GM21381 (cell line): ENCODE results near the gene MED27.

Experiments
- ATAC-seq: cut with Tn5 transposase; IDR thresholded peaks from one replicate; pipeline ENCODE4 v1.9.1; 2021; ENCODE audit warnings: mild to moderate bottlenecking, moderate library complexity; ENCODE audit not compliant: unreplicated experiment

MED27 gene

DNA sequence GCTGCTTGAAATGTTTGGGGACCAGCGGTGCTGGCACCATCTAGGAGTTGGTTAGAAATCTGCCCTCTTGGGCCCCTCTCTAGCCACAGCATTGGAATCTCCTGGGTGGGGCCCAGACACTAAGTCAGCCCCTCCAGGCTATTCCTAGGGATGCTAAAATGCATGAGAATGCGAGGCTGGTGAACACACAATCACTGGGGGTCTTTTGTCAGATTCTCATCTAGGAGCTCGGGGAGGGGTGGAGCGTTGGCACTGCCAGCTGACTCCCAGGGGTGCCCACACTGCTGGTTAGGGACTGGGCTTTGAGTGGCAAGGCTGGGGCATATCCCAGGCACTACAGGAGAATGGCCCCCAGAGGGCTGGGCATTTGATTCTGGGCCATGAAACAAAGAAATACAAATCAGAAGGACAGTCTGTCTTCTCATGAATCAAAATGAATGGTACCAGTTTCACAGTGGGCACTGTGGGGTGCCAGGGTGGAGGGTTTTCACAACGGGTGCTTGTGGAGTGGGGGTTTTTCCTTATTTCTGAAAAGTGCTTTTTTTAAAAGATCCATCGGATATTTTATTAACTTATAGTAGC lies 212.0 kb downstream of the MED27 start:
- no peak for ATAC-seq

DNA sequence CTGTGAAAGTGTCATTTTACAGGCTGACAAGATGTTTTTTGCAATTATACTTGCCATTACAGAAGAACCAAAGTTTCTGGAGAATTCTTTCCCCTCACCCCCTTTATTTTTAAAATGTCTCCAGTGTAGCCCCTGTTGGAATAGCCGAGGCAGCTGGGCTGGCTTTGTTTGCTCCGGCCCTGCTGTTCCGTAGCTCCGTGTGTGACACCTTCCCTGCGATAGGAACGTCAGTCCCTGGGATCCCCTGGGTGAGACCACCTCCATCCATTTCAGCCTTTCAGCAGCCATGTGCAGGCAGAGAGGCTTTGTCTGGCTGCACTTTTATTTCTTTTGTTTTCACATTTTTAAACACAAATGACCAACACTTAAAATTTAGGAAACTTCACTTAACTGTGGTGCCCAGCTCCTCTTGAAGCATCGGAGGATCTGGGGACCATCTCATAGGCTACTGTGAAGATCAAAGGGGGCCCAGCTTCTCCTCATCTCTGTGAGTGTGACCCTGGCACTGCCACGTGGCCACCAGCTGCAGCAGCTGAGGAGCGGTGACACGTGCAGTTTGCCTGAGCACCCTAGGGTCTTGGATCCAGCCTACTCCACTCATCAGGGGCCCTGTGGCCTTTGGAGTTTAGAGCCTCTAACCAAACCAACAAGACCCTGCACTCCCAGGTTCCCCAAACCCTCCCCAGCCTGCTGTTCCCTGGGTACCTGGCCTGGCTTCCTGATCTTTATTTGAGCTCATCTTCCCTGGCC lies 214.0 kb downstream of the MED27 start:
- ATAC-seq: no peak

DNA sequence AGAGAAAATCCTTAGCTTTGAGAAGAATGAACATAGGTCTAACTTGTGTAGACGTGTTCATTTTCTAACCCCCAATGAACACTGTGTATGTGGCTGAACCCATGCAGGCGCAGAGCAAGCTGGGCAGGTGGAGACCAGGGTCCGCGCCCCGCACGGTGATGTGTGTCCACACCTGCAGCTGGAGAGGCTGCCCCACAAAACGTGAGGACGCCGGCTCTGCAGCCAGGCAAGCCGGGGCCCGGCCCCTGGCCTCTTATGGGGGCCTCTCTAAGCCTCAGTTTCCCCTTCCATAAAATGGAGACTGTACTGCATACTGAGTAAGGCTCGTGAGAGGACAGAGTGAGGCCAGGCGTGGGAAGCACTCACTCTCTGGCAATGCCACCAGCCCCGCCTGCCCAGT lies 215.1 kb downstream of the MED27 start:
- no peak for ATAC-seq

DNA sequence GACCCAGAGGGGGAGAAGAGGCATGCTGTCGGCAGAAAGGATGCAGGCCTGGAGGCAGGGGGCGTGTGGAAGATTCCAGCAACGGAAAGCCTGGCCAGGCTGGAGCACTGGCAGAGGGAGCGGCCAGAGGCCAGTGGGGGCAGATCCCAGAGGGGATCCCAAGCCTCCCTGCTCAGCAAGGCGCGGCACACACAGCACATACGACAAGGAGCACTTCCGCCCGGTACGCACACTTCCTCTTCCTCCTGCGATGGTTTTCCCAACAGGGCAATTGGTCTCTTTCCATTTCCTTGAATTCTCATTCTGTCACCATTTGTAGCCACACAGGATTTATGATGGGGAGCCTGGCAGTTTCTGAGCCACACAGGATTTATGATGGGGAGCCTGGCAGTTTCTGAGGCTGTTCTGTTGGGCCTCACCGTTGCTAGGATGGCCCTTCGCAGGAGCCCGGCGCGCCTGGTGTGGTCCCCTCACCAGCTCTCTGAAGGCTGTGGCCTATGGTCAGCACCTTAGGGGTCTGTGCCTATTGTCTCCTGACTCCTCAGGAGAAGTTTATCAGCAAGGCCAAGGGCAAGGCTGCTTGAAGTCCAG lies 216.3 kb downstream of the MED27 start:
- no peak for ATAC-seq

DNA sequence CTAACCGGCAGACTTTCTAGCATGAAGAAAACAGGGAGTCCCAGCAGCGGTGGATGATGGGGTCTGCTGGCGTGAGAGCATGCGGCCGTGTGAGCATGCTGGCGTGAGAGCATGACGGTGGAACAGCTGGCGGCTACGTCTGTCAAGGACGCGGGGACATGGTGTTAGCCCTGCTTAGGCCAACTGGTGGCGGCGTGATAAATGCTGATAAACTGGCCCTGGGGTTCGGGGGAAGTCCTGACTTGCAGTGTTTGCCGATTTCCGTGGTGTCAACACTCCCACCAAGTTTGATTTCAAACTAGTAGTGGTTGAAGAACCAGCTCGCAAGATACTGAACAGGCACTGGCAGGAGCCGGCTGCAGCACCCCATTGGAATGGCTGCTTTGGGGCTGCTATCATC lies 217.4 kb downstream of the MED27 start:
- no peak for ATAC-seq

DNA sequence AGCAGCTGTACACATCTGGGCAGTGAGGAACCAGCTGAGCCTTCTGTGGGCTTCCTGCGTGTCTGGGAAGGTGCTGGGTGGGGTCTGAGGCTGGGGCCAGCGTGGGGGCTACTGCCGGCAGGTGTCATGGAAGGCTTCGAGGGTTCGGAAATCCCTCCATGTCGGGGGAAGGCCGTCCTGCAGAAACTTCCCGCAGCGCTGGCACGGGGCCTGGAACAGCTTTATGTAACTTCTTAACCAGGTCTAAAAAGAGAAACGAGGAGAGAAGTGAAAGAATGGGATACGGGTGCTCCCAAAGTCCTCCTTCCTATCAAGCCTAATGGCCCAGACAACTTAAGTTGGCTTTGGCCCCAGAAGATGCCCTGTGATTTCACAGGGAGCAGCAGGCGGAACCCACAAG lies 219.2 kb downstream of the MED27 start:
- ATAC-seq: no peak

DNA sequence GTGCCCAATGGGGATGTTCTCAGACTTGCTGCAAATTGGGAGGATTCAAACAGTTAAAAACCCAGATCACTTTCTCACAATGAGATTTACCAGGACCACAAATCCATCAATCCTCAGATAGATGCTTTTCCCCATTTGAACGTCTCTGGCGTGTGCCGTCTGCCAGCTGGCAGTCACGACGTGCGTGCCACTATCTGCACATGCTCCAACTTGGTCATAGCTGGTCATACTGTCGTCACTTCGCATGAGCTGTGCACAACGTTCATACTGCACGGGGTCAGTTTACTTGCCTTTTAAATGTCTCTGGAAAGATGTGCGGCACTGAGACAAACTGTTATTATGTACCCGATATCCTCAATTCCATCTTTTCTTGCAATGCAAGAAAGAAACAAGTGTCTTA lies 221.5 kb downstream of the MED27 start:
- no peak for ATAC-seq

DNA sequence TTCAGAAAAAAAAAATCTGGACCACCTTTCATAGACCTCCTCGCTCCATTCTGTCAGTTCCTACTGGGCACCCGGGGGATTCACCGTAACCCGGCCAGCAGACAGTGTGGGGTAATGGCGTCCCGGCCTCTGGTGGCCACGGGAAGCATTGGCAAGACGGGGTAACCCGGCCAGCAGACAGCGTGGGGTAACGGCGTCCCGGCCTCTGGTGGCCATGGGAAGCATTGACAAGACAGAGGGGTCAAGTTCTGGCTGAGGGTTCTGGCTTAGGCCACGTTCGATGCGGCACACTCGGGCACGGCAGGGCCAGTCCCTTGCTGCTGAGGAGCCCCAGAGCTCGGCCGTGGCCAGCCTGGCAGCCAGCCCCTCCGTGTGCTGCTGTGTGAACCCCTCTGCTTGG lies 223.6 kb downstream of the MED27 start:
- no peak for ATAC-seq

DNA sequence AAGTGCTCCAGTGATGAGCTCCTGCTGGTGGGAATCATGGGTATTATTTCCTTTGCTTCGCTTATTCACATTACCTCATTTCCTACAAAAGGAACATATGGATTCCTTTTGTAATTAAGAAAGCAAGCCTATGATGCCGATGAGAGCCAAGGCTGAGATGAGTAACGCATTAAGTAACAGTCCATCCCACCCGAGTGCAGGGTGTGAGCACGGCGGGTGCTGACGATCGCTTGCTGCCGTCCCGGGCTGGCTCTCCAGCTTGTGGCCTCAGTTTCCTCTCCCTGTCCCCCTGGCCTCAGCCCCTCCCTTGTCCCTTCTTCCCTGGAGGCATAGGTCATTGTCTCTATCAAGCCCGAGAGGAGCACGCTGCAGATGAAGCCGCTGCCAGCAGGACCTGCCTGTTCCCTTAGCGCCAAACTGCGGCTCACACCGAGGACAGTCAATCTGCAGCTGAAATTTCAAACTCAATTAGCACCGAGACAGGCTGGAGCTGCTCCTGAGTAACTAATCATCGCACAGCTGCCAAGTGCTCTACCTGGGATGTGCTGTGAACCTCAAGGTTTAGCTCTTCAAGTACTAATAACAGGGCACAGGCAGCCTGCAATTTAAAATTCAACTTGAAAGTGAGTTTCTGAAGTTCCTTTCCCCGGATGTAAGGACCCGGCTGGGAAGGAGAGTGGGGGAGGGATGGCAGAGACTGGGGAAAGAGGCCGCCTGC lies 224.6 kb downstream of the MED27 start:
- no peak for ATAC-seq

DNA sequence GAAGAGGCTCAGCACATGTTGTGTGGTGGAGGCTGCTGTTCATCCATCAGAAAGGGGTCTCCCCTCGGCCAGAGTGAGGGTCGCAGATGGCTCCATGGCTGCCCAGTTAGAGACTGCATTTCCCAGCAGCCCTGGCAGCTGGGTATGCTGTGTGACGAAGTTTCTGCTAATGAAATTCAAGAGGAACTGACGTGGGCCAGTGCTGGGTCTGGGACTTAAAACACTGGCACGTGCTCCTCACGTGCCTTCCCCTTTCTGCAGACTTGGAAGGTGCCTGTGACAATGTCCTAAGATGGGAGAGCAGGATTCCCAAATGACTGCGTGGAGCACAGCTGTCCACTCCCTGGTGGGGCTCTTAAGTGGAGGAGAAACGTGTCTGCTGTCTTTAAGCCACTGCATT lies 225.3 kb downstream of the MED27 start:
- ATAC-seq: no peak

DNA sequence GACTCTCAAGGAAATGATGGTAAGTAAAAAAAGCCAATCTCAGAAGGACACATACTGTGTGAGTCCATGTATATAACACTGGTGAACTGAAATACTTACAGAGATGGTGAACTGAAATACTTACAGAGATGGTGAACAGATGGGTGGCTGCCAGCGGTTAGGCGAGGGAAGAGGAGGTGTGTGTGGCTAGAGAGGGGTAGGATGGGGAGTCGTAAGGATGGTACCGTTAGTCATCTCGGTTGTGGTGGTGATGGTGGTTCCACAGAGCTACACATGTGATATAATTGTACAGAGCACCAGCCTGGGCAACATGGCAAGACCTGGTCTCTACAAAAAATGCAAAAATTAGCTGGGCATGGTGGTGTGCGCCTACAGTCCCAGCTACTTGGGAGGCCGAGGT lies 226.2 kb downstream of the MED27 start:
- ATAC-seq: no peak

DNA sequence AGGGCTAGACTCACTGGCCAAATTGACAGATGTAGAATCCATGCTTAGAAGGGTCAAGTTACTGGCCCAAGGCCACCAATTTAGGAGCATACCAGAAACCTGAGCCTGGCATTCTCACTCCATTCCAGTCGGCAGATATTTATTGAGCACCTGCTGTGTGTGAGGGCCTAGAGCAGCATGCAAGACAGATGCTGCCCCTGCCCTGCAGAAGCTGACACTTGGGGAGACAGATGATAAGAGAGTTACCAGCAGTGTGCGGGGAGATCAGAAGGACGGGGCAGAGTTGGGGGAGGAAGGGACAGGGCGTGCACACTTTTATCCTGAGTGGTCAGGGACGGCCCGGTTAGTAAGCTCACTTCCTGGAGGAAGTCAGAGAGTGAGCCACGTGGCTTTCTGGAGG lies 228.3 kb downstream of the MED27 start:
- ATAC-seq: no peak

DNA sequence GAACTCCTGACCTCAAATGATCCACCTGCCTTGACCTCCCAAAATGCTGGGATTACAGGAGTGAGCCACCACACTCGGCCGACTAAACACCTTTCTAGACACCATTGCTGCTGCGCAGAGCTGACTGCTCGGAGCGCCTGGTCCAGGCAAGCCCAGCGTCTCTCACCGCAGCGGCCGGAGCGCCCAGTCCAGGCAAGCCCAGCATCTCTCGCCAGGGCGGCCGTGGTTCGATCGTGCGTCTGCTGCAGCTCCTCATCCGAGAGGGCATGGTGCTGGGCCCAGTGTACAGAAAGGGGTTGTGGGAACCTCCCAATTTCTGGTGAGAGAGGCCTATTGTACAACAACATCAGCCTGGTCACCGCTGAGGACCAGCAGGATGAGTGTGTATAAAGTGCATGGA lies 230.3 kb downstream of the MED27 start:
- ATAC-seq: no peak

DNA sequence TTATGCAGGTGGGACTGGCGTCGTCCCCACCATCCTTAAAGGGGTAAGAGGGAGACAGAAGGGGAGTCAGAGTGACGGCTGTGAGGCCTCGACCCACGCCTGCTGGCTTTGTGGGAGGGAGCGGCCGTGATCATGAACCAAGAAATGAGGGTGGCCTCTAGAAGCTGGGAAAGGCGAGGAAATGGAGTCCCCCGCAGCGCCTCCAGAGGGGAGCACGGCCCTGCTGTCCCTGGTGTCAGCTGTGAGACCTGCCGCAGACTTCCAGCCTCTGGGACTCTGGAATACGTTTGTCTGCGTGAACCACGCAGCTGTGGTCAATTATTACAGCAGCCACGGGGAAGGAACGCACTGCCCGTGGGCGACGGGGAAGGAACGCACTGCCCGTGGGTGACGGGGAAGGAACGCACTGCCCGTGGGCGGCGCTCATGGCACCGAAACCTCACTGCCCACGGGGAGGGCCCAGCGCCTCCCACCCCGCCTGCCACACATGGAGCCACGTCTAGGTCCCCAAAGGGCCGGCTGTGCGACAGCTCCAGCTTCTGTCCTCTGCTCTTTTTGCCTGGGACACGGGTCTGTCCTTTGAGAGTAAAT lies 231.0 kb downstream of the MED27 start:
- no peak for ATAC-seq

DNA sequence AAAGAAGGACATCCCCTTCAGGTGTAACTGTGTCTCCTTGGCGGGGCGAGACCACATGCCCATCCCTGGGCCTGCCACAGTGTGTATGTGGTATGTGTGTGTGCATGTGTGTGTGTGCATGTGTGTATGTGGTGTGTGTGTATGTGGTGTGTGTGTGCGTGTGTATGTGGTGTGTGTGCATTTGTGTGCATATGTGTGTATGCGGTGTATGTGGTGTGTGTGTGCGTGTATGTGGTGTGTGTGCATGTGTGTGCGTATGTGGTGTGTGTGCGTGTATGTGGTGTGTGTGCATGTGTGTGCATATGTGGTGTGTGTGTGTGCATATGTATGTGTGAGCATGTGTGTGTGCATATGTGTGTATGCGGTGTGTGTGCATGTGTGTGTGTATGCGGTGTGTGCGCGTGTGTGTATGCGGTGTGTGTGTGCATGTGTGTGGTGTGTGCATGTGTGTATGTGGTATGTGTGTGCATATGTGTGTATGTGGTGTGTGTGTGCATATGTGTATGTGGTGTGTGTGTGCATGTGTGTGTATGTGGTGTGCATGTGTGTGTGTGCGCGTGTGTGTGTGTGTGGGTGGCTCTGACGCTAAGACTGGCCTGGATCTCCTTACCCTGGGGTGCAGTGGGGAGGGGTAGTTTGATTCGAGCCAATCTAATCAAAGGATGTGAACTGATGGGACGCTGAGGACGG lies 231.9 kb downstream of the MED27 start:
- ATAC-seq: no peak

DNA sequence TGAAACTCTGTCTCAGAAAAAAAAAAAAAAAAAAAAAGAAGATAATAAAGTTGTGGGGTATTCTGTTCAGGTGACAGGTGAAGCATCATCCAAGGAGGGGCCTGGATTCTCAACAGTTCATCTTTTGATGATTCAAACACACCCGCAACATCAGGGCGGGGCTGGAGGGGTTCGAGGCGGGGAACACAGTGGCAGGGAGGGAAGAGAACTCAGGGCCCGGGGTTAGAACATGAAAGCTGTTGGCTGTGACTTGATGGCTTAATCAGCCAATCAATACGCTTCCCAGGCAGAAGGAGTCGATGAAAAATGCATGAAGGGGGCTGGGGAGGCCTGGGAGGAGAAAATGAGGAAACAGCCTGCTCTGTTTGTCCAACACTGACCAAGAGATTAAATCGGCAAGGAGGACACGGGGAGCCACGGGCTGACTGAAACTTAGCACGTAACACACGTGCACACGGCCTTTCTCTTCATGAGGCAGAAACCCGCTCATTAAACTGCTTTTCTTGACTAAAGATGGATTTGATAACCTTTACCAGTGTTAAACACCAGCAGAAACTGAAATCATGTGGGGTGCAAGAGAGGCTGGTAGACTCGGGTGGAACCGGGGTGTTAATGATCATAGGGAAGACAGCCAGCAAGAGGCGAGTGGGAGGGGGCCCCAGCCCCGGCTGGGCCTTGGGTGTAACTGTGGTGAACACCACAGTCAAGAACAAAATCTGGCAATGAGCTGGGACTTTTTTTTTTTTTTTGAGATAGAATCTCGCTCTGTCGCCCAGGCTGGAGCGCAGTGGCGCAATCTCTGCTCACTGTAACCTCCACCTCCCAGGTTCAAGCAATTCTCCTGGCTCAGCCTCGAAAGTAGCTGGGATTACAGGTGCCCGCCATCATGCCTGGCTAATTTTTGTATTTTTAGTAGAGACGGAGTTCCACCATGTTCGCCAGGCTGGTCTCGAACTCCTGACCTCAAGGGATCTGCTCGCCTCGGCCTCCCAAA lies 234.1 kb downstream of the MED27 start:
- no peak for ATAC-seq

DNA sequence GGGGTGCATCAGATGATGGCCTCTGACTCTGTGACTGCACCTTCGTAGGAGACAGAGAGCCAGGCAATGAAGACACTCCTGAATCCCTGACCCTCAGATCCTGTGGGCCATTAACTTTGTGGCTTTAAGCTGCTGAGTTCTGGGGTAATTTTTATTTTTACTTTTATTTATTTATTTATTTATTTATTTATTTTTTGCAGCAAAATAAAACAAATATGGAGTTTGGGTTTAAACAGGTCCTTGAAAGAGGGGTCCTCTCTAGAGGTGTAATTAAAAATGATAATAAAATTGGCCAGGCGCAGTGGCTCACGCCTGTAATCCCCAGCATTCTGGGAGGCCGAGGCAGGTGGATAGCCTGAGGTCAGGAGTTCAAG lies 234.9 kb downstream of the MED27 start:
- ATAC-seq: no peak

DNA sequence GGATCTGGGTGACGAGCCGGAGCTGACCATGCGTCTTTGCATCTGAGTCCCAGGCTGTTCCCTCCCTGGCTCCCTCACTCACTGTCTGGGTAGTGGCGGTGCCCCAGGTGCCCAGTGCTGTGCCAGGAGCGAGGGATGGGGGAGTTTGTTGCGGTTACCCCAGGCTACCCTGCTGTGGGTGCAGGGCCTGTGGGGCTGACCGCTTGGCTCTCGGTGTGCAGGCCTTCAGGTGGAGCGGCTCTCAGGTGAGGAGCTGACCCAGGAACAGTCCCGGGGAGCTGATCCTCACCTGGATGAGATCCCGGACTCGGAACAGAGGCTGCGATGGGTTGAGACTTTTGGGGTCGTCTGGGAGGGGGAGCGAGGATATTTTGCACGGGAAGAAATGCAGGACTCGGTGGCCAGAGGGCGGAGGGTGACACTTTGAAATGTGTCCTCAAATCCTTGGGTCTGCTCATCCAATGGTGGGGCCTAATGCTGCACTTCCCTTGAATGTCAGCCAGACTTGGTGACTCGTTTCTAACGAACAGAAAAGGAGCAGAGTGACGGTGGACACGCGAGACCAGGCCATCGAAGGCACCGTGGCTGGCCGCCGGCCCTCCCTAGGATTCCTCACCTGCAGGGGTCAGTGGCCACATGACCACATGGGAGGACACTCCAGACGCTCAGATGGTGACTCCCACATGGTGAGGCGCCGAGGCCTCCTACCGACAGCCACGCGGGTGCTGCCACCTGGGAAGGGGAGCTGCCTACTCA lies 235.5 kb downstream of the MED27 start:
- no peak for ATAC-seq

DNA sequence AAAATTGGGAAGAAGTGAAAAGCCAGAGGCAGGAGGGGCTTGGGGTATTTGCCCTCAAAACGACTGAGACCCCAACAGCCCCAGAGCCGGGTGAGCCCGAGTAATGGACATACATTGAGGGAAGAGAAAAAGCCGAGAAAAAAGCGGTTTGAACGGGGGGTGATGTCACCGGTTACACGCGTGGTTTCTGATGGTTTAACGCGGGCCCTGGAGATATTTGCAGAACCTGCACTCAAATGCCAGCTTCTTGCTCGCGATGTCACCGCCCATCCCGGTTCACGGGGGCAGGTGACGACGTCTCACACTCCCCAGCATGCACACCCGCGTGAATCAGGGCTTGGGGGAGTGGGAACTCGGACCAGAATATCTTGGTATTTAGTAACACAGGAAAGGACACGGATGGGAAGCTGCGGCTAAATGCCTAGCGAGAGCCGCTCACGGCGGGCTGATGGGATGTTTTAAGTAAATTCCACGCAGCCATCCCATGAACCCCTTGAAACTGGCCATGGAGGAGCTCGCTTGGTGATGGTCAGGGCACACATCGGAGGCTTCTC lies 237.8 kb downstream of the MED27 start:
- no peak for ATAC-seq
